Right ventricle myocardium superior (tissue), 1 donor: ENCODE results near the gene CDK19. TPM values are rescaled to one million over a fixed set of nuclear protein-coding genes. Genes with fewer than 3 reads are reported as not detected.
"Not testable (repeated sequence)": the region's sequence is repeated elsewhere in the genome, so short reads cannot be mapped to it uniquely, and the experiment has no call there.

ENCODE experiments used
- ATAC-seq: fragments of 200-7000 bp; cut with Tn5 transposase; one replicate; pipeline ENCODE4 v1.9.1; 2020; ENCODE audit warnings: mild to moderate bottlenecking; ENCODE audit not compliant: poor library complexity
- DNase-seq: peaks from one replicate; pipeline ENCODE4 v3.0.0-alpha.2; 2020
- intact Hi-C: fragments of 100-400 bp; cut with DNase I; formaldehyde crosslinking; loops from one replicate; pipeline ENCODE4 v1.11.2; 2022
- long read RNA-seq: library from polyadenylated mRNA; unstranded; transcript quantifications from one replicate; pipeline ENCODE4 v2.0.0, GENCODE V29; 2021
- total RNA-seq: library from RNA; stranded (reverse); fragmentation: NEBNext Ultra II Directional; extraction: Animal tissue kit (Norgen Biotek cat#: 25700); gene quantifications from one replicate; pipeline ENCODE4 v1.2.1, GENCODE V29; 2021
- donor health status: DM: no; HTN: yes; CAD: no; lungs with severe emphysema.

The CDK19 gene
- 10.4 TPM for total RNA-seq
- long read RNA-seq, full-length matches to known transcripts = 1 of 2 reads
- long read RNA-seq, partial matches to known transcripts = 1 of 2 reads
- long read RNA-seq, other reads (novel, unspliced or antisense) = 0 of 2 reads

DNA sequence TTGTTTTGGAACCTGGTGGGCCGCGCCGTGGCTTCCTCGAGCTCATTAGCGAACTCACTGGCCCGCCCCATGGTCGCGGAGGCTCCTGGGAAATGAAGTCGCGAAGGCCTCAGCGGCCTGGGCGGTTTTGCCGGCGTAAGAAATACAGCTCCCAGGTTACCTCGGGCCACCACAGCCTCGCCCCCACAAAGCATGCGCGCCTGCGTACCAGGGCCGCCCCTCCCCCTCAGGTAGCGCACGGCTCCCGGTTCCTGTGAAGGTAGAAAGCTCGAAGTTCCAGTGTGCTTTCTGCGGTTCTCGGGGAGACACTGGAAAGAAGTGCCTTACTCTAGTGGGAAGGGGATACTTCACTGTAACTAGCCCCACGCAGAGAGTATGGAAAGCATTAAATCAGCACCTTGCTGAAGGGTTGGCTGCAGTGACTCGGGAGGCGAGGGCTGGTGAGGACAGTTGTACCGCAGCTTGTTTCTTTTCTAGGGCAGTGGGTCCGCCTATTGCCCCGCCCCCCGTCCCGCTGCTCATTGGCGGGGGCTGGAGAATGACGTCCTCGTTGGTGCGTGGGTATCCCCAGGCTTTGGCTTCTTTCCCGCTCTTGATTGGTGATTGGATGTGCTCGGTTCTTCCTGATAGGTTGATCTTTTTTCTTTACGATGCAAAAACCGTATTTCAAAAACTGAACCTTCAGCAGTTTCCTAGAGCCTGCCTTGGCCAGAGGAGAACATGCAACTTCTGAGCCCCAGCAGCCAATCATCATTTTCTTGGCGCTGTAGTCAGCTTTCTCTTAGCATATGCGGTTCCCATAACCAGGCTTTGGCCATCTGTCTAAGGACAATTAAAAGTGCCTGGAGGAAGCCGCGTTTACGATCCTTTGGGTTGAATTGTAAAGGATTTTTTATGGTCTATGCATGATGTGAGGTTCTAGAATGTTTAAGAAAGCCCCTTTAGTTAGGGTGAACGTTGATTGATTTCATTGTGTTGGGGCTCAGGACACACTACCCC, at the start of gene CDK19:
Gene CDK19 (minus strand): TSS at position 59 of the 999 bp plus-strand sequence. CDS start 333 bp downstream, outside the sequence.
- ATAC-seq (peak; percentile 97), DNase-seq (peak; percentile 99)
- intact Hi-C loops = loop anchor here (2.0 kb wide), 1 partner anchor 59 kb away; the partner anchor contains the start of gene AMD1

GRCh38 chr6:110864824-110865223, 49.6 kb upstream of the CDK19 start:
- ATAC-seq (no peak), DNase-seq (no peak)
- intact Hi-C loops = no loop called here

DNA sequence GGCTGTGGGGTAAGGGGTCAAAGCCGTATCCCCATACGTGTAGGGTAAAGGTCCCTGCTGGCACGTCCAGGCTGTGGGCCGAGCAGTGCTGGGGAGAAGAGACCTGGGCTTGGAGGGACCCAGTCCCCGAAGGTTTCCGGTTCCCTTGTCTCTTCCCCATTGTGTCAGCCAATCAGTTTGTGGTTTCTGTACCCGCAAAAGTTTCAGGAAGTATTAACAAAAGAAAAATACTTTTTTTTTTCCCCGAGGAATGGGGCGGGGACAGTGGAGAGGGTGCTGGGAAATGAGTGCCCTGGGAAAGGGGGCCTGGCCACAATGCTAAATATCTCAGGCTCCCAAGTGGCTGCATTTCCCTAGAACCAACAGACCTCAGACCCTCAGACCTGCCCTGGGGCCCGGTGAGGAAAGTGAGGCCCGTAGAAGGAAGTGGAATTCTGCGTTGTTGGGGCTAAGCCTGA, 44.1 kb upstream of the CDK19 start:
- ATAC-seq = peak; percentile 34
- intact Hi-C loops = no loop called here
- no peak for DNase-seq

- intact Hi-C loops = no loop called here
- no peak for ATAC-seq
- no peak for DNase-seq
These were observed 43.4 kb upstream of the CDK19 start for GRCh38 chr6:110858562-110859214.

GRCh38 chr6:110858016-110858415, 42.7 kb upstream of the CDK19 start:
- intact Hi-C loops = no loop called here
- ATAC-seq = no peak
- DNase-seq = no peak

DNA sequence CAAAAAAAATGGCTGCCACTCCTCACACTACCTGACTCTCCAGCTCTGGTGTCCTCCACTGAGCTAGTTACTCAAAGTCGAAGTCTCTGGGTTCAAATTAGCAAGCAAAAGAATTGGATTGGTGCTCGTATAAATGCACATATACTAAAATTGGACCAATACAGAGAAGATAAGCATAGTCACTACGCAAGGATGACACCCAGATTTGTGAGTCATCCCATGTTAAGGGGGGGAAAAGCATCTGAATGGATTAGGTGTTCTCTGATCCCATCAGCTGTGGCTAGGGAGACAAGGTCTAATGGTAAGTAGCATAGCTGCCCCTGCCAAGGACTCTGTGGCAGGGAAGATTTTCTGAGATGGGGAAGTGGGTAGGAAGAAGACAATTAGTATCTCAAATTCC, 41.0 kb upstream of the CDK19 start:
- DNase-seq (no peak), ATAC-seq (no peak)
- intact Hi-C loops = no loop called here

DNA sequence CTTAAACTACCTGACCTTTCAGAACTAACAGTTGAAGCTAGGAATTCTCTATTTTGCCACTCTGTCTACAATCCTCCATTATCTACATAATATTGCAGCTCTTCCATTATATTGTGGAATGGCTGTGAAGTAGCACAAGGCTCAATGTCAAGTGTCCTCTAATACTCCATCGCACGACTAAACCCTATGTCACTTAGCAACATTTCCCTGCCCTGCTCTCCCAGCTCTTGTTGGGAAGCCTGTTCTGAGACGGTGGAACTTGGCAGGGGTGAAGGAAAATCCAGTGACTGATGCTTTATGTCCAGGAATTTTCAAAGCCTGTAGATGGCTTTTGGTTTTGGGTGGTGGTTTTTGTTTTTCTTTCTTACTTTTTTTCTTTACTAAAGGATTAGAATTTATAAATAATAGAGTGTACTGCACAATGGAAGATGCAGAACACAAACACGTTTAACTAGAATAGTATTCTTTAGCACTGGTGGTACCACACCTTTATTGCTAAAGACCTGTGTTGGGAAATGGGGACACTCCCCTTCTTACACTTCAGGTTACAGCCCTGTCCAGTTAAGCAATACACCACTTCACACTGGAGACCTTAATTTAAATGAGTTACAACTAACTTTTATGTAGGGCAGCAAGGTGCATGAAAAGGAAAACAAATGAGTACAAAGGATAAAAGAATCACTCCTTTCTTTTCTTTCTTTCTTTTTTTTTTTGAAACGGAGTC, 38.6 kb upstream of the CDK19 start:
- DNase-seq (no peak), ATAC-seq (no peak)
- intact Hi-C loops = no loop called here

DNA sequence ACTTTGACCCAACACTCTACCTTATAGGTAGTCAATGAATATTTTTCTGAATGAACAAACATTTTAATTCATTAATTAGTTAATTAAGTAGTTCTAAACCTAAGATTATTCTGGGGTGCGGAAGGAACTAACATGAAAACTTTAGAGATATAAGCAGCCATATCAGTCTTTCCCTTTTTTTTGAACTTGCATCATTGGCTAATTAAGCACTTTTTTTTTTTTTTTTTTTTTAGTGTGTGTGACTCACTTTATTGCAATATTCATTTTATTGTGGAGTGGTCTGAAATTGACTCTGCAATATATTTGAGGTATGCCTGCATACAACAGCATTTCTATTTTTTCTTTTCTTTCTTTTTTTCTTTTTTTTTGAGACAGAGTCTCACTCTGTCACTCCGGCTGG, 37.5 kb upstream of the CDK19 start:
- DNase-seq = no peak
- intact Hi-C loops = no loop called here
- no peak for ATAC-seq

GRCh38 chr6:110849781-110850180, 34.5 kb upstream of the CDK19 start:
- DNase-seq = no peak
- no peak for ATAC-seq
- intact Hi-C loops = no loop called here

DNA sequence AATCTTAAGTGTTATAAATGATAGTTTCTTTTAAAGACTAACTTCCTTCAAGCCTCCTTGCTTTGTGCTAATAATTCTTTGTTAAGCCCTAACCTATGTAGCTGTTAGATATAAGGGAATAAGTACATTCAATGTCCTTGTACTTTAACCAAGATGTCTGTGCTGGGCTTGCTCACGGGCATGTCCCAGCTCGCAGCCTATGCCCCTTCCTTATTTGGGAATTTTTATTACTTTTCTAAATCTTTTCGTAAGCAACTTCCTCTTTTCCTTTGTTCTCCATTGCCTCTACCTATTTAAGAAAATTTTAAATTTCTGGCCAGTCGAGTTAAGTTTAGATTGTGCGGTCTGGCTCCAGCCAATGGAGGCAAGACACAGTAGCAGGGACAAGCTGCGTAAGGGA, 26.0 kb upstream of the CDK19 start:
- no peak for DNase-seq
- no peak for ATAC-seq
- intact Hi-C loops = no loop called here

- DNase-seq, ATAC-seq, intact Hi-C loops: not testable (repeated sequence)
These were observed 20.5 kb upstream of the CDK19 start for GRCh38 chr6:110835751-110836150.

DNA sequence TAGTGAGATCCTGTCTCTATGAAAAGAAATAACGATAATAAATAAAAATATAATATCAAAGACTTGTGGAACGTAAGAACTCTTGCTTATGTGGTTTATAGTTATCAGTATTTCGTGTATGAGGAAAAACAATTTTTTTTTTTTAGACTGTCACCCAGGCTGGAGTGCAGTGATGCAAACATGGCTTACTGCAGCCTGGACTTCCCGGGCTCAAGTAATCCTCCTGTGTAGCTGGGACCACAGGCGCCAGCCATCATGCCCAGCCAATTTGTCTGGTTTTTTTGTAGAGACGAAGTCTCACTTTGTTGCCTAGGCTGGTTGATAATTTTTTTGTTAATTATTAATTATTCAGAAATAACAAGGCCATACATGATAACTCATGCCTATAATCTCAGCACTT, 18.6 kb upstream of the CDK19 start:
- no peak for DNase-seq
- intact Hi-C loops = no loop called here
- ATAC-seq = no peak

DNA sequence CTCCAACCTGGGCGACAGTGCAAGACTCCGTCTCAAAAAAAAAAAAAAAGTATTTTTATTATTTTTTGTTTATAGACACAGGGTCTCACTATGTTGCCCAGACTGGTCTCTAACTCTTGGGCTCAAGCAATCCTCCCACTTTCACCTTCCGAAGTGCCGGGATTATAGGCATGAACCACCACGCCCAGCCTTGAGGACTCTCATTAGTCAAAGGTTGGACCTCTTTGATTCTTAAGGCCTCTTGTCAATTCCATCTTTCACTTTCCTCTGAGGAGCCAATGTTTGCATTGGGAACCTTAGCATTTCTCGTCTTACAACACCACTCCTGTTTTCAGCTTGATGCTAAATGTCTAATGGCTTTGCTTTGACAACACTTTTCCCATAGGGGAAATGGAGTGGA, 16.1 kb upstream of the CDK19 start:
- intact Hi-C loops = no loop called here
- ATAC-seq (no peak), DNase-seq (no peak)

DNA sequence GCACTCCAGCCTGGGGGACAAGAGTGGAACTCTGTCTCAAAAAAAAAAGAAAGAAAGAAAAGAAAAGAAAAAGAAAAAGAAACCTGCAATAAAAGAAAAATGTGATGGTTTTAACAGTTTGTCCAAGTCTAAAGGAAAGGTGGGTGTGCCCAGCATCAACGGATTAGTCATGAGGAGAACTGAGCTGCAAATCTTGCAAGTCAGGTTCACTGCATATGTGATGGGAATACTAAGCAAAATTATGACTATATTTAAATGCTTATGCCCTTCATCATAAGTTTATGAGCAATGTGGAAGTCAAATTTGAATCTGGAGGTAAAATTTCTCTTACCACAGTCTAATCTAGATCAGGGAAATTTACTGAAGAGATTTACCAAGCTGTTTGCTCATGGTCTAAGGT, 13.1 kb upstream of the CDK19 start:
- DNase-seq = no peak
- no peak for ATAC-seq
- intact Hi-C loops = no loop called here

GRCh38 chr6:110826236-110827129, 11.2 kb upstream of the CDK19 start:
- DNase-seq = no peak

GRCh38 chr6:110823146-110823545, 7.9 kb upstream of the CDK19 start:
- DNase-seq (no peak), ATAC-seq (peak; percentile 26)
- intact Hi-C loops = no loop called here

More at GRCh38 chr6:110826236-110827129, 11.2 kb upstream of the CDK19 start:
- intact Hi-C loops = no loop called here
- peak; percentile 56 for ATAC-seq

DNA sequence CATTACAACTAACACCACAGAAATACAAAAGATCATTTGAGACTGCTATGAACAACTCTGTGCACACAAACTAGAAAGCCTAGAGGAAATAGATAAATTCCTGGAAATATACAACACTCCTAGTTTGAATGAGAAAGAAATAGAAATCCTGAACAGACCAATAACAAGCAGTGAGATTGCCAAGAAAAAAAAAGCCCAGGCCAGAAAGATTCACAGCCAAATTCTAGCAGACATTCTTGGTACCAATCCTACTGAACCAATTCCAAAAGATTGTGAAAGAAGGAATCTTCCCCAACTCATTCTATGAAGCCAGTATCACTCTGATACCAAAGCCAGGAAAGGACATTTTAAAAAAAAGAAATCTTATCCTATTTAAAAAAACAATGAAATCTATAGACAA, 7.0 kb upstream of the CDK19 start:
- DNase-seq = no peak
- intact Hi-C loops = no loop called here

GRCh38 chr6:110816677-110817076, 1.4 kb upstream of the CDK19 start:
- ATAC-seq = no peak
- intact Hi-C loops = no loop called here
- no peak for DNase-seq

More for the DNA sequence above, 7.0 kb upstream of the CDK19 start:
- peak; percentile 72 for ATAC-seq
